Measurements from ENCODE around the gene SDF4. TPM values are rescaled to one million over a fixed set of nuclear protein-coding genes. Genes with fewer than 3 reads are reported as not detected.
"Not testable (repeated sequence)": the region's sequence is repeated elsewhere in the genome, so short reads cannot be mapped to it uniquely, and the experiment has no call there.

The SDF4 gene
- polyA plus RNA-seq, 1 donor = 109 TPM

DNA sequence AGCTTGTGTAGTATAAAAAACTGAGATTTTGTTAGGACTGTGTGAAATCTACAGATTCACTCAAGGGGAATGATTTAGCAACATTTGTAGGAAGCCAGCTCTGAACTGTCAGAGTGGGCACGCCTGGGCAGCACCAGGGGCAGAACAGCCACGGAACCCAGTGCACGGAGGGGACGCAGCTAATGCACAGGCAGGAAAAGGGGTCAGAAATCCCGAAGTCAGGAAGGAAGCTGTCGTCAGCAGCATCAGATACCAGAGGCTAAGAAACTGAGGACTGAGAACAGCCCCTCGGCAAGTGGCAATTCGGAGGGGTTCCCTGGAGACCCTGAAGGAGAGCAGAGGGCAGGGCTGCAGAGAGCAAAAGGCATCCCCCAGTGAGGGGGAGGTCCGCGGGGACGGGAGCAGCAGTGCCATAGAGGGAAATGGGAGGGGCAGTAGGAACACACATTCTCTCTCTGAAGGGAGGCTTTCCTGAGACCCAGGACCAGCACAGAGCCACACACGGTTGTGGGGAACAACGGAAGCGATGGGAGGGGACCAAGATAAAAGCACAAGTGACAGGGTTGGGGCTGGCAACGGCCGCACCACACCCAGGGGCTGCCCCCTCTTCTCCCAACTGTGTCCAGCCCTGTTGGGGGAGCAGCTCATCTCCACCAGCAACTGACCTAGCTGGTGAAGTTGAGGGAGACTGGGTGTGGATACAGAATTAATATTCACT, 29.2 kb upstream of the SDF4 start:
- no peak for DNase-seq

DNA sequence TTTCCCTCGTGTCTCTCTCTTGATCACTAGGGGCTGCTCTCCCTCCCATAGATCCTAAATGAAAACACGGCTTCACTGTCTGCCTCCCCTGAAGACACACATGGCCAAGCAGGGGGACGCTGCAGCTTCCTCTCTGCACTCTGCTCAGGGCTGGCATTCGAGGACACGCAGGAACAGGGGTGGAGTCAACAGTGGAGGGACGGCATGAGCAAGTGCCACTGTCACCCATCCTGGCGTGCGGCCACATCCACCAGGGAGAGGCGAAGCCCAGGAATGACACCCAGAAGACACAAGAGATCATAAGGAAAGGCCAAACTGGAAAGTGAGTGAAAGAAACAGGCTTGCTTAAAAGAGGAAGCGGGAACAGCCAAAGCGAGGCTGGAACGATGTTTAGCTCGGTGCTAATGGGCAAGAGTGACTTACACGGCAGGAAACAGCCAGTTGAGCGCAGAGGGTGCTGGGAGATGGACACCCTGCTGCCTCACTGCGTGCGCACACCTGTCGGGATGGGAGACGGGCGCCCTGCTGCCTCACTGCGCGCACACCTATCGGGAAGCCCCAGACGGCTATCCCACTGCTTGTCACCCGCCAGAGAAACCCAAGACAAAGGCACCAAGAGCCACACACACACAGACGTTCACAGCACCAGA, 28.3 kb upstream of the SDF4 start:
- DNase-seq = no peak

DNA sequence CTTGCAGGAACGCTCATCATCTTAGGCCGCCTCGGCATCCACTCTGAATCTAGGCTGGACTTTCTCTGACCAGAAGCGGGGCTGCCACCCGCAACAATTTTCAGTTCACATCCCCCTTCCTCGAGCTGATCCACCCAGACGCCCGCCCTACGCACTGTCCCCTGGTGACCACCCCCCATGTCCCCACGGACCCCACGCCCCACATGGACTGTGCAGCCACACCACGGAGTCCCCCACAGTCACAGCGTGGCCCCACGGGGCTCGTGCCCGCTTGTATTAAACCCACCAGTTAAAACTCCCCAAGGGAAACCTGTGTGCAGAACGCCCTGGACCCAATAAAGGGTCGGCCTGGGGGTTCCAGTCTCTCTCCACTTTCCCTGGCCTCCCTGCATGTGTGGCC, 27.7 kb upstream of the SDF4 start:
- no peak for DNase-seq

DNA sequence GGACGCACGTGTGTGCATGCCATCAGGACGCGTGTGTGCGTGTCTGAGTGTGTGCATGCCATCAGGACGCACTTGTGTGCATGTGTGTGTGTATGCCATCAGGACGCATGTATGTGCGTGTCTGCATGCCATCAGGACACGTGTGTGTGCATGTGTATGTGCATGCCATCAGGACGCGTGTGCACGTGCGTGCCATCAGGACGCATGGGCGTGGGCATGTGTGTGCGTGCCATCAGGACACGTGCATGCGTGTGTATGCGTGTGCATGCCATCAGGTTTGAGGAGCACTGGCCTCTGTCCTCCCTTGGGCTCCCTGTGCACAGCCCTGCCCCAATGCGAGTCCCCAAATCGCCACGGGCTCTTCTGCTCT, 27.3 kb upstream of the SDF4 start:
- DNase-seq = no peak

DNA sequence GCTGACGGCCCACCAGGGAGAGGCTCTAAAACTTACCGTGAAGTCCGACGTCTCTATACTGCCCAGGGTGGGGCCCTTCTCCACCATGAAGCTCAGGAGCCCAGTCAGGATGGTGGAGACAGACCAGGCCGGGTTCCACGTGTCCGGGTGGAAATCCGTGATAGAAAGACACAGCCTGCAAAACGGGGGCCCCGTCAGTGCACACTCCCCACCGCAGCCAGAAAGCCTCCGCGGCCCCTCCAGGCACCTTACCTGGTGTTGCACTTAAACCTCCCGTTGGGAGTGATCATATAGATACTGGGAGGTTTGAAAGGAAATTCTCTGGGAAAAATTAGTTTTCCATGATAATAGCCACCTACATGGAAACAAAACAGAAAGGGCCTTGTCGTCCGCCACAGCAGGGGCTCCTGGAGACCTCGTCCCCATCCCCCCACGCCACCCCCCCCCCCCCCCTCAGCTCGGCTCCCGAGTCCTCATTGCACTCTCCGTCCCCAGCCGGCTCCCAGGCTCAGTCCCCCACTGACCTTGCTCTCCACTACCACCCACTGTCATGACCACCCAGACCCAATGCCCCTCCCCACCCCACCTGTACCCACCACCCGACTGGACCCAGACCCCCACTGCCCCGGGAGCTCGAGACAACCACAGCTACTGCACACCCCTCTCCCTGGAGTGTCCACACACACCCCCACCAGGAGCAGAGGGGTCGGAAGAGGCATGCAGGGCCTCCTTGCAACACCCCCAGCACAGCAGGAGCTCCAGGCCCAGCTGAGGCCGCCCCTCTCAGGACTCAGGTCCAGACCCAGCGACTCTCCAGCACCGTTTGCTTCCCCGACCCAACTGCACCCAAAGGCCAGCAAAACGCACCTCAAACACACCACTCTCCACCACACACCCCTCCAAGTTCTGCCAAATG, 25.4 kb upstream of the SDF4 start:
- DNase-seq = no peak

DNA sequence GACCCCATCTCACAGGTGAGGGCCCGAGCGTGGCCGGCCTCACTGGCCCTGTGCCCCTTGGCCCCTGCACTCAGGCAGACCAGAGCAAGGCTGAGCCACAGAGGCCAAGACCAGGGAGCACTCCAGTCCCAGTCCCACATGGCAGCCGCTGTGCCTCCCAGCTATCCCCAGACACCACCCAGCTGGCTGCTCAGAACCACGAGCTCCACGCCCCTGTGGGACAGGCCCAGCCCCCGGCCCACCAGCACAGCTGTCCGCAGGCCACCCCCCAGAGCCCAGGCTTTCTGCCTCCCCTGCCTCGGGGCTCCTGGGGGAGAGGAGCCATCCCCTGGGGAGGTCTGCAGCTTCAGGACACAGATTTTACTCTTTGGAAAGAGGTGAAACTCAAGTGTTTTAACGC, 23.8 kb upstream of the SDF4 start:
- no peak for DNase-seq

DNA sequence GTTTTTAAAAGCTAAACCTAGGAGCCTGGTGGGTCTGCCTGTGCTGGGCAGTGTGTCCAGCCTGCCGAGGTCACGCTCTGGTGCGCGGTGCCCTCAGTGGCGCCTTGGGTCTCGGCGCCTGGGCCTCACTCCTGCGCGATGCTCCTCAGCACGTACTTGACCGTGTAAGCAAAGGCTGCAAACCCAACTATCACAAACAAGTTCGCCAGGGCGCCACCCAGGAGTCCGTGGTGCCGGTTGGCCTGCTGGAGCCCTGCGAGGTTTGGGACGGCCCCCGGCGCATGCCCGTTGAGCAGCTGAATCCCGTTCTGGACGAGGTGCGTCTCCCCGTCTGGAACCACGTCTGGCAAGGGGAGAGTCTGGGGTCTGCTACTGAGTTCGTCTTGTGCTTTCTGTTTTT, 23.3 kb upstream of the SDF4 start:
- no peak for DNase-seq

DNA sequence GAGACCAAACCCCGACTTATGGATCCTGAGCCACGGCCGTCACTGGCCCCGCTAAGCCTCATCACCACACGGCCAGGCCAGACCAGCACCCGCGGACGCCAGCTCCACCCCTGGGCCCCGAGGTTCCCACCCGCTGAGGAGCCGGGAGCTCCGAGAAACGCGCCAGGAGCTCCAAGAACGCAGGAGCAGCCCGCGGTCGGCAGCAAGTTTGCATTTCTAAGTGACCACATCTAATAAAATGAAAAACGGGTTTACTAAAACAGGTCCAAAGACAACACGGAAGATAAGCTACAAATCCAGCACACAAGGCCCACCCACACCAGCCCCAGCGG, 22.8 kb upstream of the SDF4 start:
- no peak for DNase-seq

DNA sequence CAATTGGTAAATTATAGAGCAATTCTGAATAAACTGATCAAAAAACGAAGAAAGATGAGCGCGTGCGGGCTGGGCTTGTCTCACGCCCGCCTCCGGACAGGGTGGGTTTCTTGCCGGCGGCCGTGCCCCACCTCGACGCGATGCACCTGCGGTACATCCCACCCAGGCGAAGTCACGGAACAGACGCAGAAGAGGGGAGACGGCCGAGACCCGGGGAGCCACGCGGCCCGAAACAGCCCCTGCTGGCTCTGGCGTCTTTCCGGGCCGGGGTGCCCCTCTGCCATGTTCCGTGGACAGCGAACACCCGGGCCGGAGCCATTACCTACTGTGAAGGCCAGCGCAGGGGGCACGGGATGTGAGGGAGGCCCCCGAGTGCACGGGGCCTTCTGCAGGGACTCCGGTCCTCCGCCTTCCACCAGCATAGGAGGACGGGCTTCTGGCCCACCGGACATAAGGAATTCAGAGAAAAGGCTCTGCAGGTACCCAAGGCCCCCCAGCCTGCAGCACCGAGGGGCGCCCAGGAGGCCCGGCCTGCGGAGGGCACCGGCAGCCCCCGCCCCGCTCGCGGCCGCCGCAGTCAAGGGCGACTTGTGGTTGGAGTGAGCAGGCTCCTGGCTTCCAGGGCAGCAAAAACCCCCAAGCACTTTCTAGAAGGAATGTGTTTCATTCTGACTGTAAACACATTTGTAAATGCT, 22.3 kb upstream of the SDF4 start:
- DNase-seq = no peak

DNA sequence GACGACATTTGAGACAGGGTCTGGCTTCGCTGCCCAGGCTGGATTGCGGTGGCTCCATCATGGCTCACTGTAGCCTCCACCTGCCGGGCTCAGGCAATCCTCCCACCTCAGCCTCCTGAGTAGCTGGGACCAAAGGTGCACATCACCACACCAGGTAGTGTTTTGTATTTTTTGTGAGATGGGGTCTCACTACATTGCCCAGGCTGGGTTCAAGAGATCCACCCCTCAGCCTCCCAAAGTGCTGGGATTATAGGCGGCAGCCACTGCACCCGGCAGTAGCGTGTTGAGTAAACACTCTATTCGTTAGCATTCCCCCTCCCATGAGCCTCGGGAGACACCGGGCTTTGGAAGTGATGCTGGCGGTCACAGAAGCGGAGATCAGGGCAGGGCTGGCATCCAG, 21.5 kb upstream of the SDF4 start:
- DNase-seq = no peak

DNA sequence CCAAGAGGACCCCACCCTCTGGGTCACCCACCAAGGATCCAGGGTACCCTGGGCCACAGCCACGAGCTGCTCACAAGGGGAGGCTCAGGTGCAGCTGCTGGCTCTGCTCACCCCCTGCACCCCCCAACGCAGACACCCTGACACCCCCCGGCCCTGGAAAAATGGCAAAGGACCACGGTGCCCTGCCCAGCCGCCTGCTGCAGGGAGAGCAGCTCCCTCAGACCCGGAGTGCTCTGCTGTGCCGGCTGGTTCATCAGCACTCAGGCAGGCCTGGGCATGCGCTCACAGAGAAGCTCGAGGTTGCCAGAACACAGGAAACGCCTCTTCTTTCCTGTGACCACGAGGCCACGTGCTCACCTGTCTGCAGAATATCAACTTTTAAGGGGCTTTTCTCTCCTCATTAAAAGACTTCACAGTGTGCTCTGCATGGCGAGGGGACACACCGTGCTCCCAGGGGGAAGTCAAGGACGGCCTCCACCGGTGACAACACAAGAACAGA, 19.0 kb upstream of the SDF4 start:
- DNase-seq = no peak

DNA sequence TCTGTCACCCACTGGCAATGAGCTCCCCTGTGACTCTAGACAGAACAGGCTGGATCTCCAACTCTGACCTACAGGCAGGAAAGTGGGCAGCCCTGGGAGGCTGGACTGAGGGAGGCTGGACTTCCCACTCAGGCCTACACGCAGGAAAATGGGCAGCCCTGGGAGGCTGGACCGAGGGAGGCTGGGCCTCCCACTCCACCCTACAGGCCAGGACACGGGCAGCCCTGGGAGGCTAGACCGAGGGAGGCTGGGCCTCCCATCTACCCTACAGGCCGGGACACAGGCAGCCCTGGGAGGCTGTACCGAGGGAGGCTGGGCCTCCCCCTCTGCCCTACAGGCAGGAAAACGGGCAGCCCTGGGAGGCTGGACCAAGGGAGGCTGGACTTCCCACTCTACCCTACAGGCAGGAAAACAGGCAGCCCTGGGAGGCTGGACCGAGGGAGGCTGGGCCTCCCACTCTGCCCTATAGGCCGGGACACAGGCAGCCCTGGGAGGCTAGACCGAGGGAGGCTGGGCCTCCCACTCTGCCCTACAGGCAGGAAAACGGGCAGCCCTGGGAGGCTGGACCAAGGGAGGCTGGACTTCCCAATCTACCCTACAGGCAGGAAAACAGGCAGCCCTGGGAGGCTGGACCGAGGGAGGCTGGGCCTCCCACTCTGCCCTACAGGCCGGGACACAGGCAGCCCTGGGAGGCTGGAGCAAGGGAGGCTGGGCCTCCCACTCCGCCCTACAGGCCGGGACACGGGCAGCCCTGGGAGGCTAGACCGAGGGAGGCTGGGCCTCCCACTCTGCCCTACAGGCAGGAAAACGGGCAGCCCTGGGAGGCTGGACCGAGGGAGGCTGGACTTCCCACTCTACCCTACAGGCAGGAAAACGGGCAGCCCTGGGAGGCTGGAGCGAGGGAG, 16.5 kb upstream of the SDF4 start:
- not testable (repeated sequence) for DNase-seq

DNA sequence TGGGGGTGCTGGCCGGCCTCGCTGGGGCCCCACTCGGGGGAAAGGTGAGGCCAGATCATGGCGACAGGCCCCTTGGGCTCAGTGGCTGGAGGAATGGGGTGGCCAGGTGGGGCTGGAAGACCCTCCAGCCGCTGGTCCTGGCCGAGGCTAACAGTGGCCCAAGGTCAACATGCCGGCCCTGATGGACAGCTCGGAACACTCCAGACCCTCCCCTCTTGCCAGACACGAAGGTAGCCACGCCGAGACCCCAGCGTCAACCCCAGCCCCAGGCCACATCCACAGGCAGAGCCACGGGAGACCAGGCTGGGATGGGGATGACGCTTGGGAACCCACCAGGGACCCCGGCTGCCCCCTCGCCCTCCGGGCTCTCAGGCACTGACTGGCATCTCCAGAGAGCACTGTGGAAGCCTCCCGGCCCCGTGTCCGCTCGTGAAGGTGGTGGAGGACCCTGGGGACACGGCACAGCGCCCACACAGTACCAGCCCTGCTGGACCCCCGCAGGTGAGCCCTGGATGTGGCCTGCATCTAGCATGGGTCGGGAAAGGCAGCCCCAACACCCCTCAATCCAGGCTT, 15.6 kb upstream of the SDF4 start:
- DNase-seq = no peak

DNA sequence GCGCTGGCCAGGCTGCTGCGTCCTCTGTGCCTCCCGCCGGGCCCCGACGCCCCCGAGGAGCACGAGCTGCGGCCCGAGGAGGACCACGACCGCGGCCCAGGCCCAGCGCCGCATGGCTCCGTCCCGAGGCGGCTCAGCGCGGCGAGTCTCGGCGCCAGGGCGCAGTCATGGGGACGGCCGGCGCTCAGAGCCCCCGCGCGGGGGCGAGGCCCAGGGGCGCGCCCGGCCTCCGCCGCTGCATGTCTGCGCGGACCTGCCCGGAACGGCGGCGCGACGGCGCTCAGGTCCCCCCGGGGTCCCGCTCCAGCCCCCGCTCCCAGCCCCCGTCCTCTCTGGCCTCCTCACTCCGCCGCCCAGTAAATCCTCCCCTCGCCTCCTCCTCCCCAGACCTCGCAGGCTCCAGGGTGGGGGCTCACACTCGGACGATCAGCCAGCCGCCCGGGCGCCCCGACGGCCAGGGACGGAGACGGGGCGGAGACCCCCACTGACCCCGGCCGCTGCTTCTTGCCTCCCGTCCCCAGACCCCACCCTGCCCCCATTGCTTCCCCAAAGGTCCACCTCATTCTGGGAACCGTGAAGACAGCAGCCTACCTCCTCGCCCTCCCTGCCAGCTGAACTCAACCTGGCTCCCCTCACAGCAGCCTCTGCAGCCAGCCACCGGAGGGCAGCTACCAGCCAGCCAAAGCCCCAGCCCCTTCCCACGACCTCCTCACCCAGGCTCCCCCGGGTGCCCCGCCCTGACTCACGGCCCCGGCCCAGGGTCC, 15.0 kb upstream of the SDF4 start, which contains the start of gene C1QTNF12:
Gene C1QTNF12 (minus strand): TSS at position 146 of the 764 bp plus-strand sequence. CDS start 32 bp downstream, at position 114.
- DNase-seq = no peak

DNA sequence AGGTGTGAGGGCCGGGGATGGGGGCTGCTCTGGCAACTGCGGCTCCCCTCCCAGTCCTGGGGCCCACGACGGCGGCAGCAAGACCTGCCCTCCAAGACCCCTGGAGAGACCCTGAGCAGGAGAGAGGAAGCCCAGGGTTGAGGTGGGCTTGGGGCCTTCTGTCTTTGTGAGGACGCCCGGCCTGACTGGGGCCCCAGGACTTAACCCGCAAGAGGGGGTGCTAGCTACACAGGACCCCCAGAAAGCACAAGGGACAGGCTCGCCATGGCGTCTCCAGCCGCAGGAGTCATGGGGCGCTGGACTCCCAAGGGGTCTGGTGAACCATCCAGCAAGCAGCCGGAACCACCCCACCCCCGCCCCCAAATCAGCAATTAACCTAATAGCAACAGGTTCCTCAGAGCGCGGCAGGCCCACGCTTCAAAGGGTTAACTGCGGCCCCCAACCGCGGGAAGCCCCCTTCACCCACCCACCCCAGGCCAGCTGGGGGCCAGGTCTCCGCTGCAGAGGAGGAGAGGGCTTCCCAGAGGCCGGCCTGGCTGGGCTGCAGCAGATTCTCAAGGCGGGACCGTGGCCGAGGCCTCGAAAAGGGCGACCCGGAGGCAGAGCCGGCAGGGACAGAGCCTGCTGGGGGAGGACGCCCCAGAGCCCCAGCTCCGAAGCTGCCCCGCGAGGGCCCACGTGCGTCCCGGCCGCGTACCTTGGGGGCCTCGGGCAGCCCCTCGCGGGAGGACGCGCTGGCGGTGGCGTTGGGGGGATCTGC, 14.2 kb upstream of the SDF4 start:
- DNase-seq = no peak

DNA sequence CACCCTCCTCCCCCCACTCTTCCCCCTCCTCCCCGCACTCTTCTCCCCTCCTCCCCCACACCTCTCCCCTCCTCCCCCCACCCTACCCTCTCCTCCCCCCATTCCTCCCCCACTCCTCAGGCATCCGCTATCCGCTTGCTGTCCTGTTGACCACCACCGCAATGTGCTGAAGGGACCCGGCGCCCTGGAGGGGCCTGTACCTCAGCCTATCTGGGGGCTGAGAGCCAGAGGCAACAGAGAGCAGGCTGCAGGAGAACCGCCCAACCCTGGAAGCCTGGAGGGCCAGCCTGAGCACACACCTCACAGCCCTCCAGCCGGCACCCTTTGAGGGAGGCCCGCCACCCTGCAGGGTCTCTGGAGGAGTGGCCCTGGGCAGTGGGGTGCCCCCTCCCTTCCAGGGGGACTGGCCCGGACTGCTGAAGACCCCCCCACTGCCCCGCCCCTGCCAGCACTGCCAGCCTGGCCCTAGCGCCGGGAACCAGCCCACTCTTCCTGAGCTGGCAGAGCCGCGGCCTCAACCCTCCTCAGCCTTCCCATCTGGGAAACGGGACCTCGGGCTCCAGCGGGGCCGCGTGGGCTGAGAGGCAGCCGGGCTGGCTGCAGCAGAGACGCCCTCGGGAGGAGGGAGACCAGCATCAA, 13.5 kb upstream of the SDF4 start:
- no peak for DNase-seq

DNA sequence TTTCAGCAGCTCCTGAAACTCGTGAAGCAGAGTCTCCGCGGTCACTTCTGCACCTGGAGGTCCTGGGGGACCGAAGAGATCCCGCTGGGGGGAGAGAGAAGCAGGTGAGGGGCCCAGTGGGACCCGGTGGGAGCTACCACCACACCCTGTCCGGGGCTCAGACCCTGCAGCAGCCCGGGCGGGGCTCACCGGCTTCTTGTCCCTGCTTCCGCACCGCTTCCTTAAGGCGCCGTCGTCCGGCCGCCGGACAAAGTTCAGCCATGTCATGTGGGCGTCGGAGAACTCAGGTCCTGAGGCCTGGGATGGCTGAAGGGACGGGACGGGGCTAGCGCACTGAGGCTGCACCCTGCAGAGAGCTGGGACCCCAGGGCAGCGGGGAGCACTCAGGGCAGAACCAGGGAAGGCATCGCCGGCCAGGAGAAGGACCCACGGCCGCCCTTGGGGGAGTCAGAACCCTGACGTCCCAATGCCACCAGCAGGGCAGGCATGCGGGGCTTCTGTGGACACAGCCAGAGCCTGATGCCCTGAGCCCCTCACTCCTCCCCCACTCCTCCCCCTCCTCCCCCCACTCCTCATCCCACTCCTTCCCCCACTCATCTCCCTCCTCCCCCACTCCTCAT, 12.5 kb upstream of the SDF4 start:
- DNase-seq = no peak

DNA sequence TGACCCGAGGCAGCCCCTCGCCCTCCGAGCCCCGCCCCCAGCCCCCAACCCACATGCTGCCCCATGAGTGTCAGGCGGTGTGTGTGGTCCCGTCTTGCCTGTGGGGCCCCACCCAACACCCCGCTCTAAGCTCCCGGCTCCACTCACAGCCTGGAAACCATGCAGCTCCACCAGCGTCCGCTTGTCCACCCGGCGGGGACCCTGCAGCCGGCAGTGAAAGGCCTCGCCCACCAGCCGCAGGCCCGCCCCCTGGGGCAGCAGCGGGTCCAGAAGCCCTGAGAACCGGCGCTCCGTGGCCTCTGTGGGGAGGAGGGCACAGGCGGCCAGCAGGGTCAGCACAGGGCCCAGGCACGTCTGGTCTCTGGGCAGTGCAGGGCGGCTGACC, 12.0 kb upstream of the SDF4 start:
- no peak for DNase-seq
